ENCODE results near the gene PLOD1.
"Not testable (repeated sequence)": the region's sequence is repeated elsewhere in the genome, so short reads cannot be mapped to it uniquely, and the experiment has no call there.

The PLOD1 gene

GRCh38 chr1:11923069-11923826, 11.3 kb upstream of the PLOD1 start:
- no peak for DNase-seq (ENCODE audit: low read depth)
- TF ChIP-seq, protein P1, sequence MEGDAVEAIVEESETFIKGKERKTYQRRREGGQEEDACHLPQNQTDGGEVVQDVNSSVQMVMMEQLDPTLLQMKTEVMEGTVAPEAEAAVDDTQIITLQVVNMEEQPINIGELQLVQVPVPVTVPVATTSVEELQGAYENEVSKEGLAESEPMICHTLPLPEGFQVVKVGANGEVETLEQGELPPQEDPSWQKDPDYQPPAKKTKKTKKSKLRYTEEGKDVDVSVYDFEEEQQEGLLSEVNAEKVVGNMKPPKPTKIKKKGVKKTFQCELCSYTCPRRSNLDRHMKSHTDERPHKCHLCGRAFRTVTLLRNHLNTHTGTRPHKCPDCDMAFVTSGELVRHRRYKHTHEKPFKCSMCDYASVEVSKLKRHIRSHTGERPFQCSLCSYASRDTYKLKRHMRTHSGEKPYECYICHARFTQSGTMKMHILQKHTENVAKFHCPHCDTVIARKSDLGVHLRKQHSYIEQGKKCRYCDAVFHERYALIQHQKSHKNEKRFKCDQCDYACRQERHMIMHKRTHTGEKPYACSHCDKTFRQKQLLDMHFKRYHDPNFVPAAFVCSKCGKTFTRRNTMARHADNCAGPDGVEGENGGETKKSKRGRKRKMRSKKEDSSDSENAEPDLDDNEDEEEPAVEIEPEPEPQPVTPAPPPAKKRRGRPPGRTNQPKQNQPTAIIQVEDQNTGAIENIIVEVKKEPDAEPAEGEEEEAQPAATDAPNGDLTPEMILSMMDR (IDR thresholded peaks at IDR 0.05; ENCODE audit: insufficient read depth, low read depth, low read length, missing control alignments): no peak
- H3K4me3 ChIP-seq (ENCODE audit: low read length): no peak overlapping the region

- TF ChIP-seq, protein P1 (IDR thresholded peaks at IDR 0.05; ENCODE audit: insufficient read depth, low read depth, low read length, missing control alignments): no peak
- no peak for DNase-seq (ENCODE audit: low read depth)
These were observed 10.7 kb upstream of the PLOD1 start for GRCh38 chr1:11923827-11924113.

GRCh38 chr1:11924334-11925195, 10.0 kb upstream of the PLOD1 start:
- no peak for DNase-seq (ENCODE audit: low read depth)
- TF ChIP-seq, protein P1 (IDR thresholded peaks at IDR 0.05; ENCODE audit: insufficient read depth, low read depth, low read length, missing control alignments): no peak
- peak overlapping the region; percentile 65 for H3K4me3 ChIP-seq (ENCODE audit: low read length)

More at GRCh38 chr1:11923827-11924113, 10.7 kb upstream of the PLOD1 start:
- no peak overlapping the region for H3K4me3 ChIP-seq (ENCODE audit: low read length)

- DNase-seq (ENCODE audit: low read depth): not testable (repeated sequence)
- peak overlapping the region; percentile 65 for H3K4me3 ChIP-seq (ENCODE audit: low read length)
These were observed 9.2 kb upstream of the PLOD1 start for GRCh38 chr1:11925196-11925937.

DNA sequence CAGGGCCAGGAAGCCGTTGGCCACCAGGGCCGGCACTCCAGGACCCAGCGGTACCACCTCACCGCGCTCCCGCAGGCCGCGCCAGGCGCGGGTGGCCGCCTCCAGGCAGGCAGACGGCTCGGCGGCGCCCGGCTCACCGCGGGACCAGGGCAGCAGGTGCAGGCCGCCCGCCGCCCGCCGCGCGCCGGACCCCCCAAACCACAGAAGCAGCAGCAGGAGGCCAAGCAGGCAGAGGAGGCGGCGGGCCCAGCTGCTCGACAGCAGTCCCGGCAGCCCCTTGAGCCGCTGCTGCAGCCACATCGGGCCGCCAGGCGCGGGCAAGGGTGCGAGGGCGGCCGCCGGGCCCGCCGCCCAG, 8.6 kb upstream of the PLOD1 start:
- H3K4me3 ChIP-seq (ENCODE audit: low read length): peak overlapping the region; percentile 65
- TF ChIP-seq, protein P1 (IDR thresholded peaks at IDR 0.05; ENCODE audit: insufficient read depth, low read depth, low read length, missing control alignments): no peak
- DNase-seq (ENCODE audit: low read depth): no peak

DNA sequence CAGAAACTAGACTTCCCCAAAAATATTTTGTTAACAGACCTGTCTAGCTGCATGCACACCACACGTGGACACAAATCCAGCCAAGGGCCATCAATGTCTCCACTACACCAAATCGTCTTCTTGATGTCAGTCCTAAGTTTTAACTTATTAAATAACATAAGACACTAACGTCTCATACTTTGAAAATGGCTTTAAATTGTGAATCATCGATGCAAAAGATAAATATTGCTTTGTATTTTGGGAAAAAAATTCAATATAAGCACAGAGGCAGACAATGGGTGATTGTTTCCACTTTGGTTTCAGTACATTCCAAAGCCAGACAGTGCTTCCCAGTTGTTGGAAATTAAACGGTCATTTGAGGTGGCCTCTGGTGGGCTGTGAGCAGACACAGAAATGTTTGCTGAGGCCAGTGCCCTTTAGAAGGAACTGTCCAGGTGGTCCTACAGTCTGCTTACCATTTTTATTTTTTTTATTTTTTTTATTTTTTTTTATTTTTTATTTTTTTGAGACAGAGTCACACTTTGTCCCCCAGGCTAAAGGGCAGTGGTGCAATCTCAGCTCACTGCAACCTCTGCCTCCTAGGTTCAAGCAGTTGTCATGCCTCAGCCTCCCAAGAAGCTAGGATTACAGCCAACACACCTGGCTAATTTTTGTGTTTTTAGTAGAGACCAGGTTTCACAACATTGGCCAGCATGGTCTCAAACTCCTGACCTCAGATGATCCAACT, 6.5 kb upstream of the PLOD1 start:
- TF ChIP-seq, protein P1 (IDR thresholded peaks at IDR 0.05; ENCODE audit: insufficient read depth, low read depth, low read length, missing control alignments): no peak
- H3K4me3 ChIP-seq (ENCODE audit: low read length): no peak overlapping the region
- no peak for DNase-seq (ENCODE audit: low read depth)

All from epithelial cell of esophagus (primary cell).